HEK293 (cell line): ENCODE data around the gene GNAZ.

ENCODE experiments used
- CTCF ChIA-PET: fragments of 350-600 bp; formaldehyde crosslinking; extraction: SDS; loops from one replicate; lab custom pipeline; 2021; ENCODE audit warnings: antibody characterized with exemption; lab: Yijun Ruan, JAX
- POLR2A ChIA-PET: fragments of 300-600 bp; formaldehyde crosslinking; extraction: SDS; loops from one replicate; lab custom pipeline; 2020; ENCODE audit warnings: antibody characterized with exemption, inconsistent platforms; lab: Yijun Ruan, JAX
- H3K27ac ChIP-seq: fragments of 200-500 bp; sonication (Bioruptor generic); 2 replicates; pipeline ENCODE4 v1.5.1; 2014; ENCODE audit warnings: low read depth, low read length, control low read depth, inconsistent platforms; ENCODE audit errors: extremely low read depth
- H3K36me3 ChIP-seq, 2 experiments: fragments of 200-500 bp in 1 of 2; sonication (Bioruptor generic) in 1 of 2; 1 replicate in 1 of 2; 2 replicates in 1 of 2; pipeline ENCODE4 v1.5.1; 2014 to 2017; ENCODE audit warnings: inconsistent platforms in 2 of 2, low read length in 2 of 2; ENCODE audit not compliant: control insufficient read depth in 2 of 2, insufficient read depth in 1 of 2
- H3K4me1 ChIP-seq: fragments of 200-500 bp; sonication (Bioruptor generic); 2 replicates; pipeline ENCODE4 v1.5.1; 2014; ENCODE audit warnings: mild to moderate bottlenecking, low read length, inconsistent platforms; ENCODE audit not compliant: control insufficient read depth, insufficient read depth
- H3K4me3 ChIP-seq: 2 replicates; pipeline ENCODE4 v1.5.1; 2011; ENCODE audit warnings: low read depth, mild to moderate bottlenecking, control low read depth, low read length, moderate library complexity
- H3K9me3 ChIP-seq: fragments of 200-500 bp; sonication (Bioruptor generic); 2 replicates; pipeline ENCODE4 v1.5.1; 2014; ENCODE audit warnings: low read depth, low read length, inconsistent platforms; ENCODE audit not compliant: control insufficient read depth, insufficient read depth
- BCL11A ChIP-seq: fragments of 450-650 bp; formaldehyde crosslinking; IDR thresholded peaks from 2 replicates; pipeline ENCODE4 v1.5.1; 2016; ENCODE audit warnings: low read depth, missing biosample characterization, missing genetic modification characterization
- CTCF ChIP-seq: fragments of 450-650 bp; formaldehyde crosslinking; IDR thresholded peaks from 2 replicates; pipeline ENCODE4 v1.5.1; 2016; ENCODE audit warnings: missing biosample characterization, missing genetic modification characterization
- GLIS2 ChIP-seq: fragments of 450-650 bp; formaldehyde crosslinking; IDR thresholded peaks from 2 replicates; pipeline ENCODE4 v1.5.1; 2016; ENCODE audit warnings: missing biosample characterization, missing genetic modification characterization
- REST ChIP-seq: fragments of 450-650 bp; formaldehyde crosslinking; IDR thresholded peaks from 2 replicates; pipeline ENCODE4 v1.5.1; 2016; ENCODE audit warnings: missing biosample characterization, missing genetic modification characterization
- YY1 ChIP-seq: fragments of 450-650 bp; formaldehyde crosslinking; IDR thresholded peaks from 2 replicates; pipeline ENCODE4 v1.5.1; 2018; ENCODE audit warnings: missing biosample characterization, missing genetic modification characterization
- ZBTB10 ChIP-seq: fragments of 450-650 bp; formaldehyde crosslinking; IDR thresholded peaks from 2 replicates; pipeline ENCODE4 v1.5.1; 2016; ENCODE audit warnings: missing biosample characterization, missing genetic modification characterization
- ZBTB7A ChIP-seq: fragments of 450-650 bp; formaldehyde crosslinking; IDR thresholded peaks from 2 replicates; pipeline ENCODE4 v1.5.1; 2016; ENCODE audit warnings: low read depth, missing biosample characterization, missing genetic modification characterization
- ZNF248 ChIP-seq: fragments of 450-650 bp; formaldehyde crosslinking; IDR thresholded peaks from 2 replicates; pipeline ENCODE4 v1.5.1; 2017; ENCODE audit warnings: missing biosample characterization, missing genetic modification characterization
- ZNF311 ChIP-seq: fragments of 450-650 bp; formaldehyde crosslinking; IDR thresholded peaks from 2 replicates; pipeline ENCODE4 v1.5.1; 2017; ENCODE audit warnings: missing biosample characterization, missing genetic modification characterization, borderline replicate concordance
- ZNF335 ChIP-seq: fragments of 450-650 bp; formaldehyde crosslinking; conservative IDR thresholded peaks from 2 replicates; pipeline ENCODE4 v1.5.1; 2016; ENCODE audit warnings: missing biosample characterization, missing genetic modification characterization
- ZNF426 ChIP-seq: fragments of 450-650 bp; formaldehyde crosslinking; IDR thresholded peaks from 2 replicates; pipeline ENCODE4 v1.5.1; 2017; ENCODE audit warnings: missing biosample characterization, missing genetic modification characterization, mild to moderate bottlenecking, inconsistent platforms, moderate library complexity
- ZNF473 ChIP-seq: fragments of 450-650 bp; formaldehyde crosslinking; IDR thresholded peaks from 2 replicates; pipeline ENCODE4 v1.5.1; 2017; ENCODE audit warnings: missing biosample characterization, missing genetic modification characterization
- ZNF544 ChIP-seq: fragments of 450-650 bp; formaldehyde crosslinking; IDR thresholded peaks from 2 replicates; pipeline ENCODE4 v1.5.0; 2017; ENCODE audit warnings: missing biosample characterization, missing genetic modification characterization
- ZNF624 ChIP-seq: fragments of 450-650 bp; formaldehyde crosslinking; IDR thresholded peaks from 2 replicates; pipeline ENCODE4 v1.5.1; 2017; ENCODE audit warnings: missing biosample characterization, missing genetic modification characterization
- ZNF639 ChIP-seq: fragments of 450-650 bp; formaldehyde crosslinking; IDR thresholded peaks from 2 replicates; pipeline ENCODE4 v1.5.1; 2016; ENCODE audit warnings: missing biosample characterization, missing genetic modification characterization
- ZNF660 ChIP-seq: fragments of 450-650 bp; IDR thresholded peaks from 2 replicates; pipeline ENCODE4 v1.5.1; 2018; ENCODE audit warnings: missing biosample characterization, mild to moderate bottlenecking, missing genetic modification characterization
- ZNF707 ChIP-seq: fragments of 450-650 bp; formaldehyde crosslinking; IDR thresholded peaks from 2 replicates; pipeline ENCODE4 v1.5.1; 2016; ENCODE audit warnings: missing biosample characterization, missing genetic modification characterization
- ZNF785 ChIP-seq: fragments of 450-650 bp; formaldehyde crosslinking; IDR thresholded peaks from 2 replicates; pipeline ENCODE4 v1.5.1; 2016; ENCODE audit warnings: missing biosample characterization, missing genetic modification characterization
- ZNF792 ChIP-seq: fragments of 450-650 bp; formaldehyde crosslinking; IDR thresholded peaks from 2 replicates; pipeline ENCODE4 v1.5.1; 2016; ENCODE audit warnings: missing biosample characterization, missing genetic modification characterization

Gene GNAZ

GRCh38 chr22:23045461-23045860, 24.9 kb upstream of the GNAZ start:
- no peaks in the 10 kb centered on the region for H3K36me3 ChIP-seq
- TF ChIP-seq ZNF660 (tag by site-specific recombination) (no peak), ZBTB10 (tag by site-specific recombination) (no peak), ZNF792 (tag by site-specific recombination) (no peak), ZNF624 (tag by site-specific recombination) (no peak), GLIS2 (tag by site-specific recombination) (no peak), BCL11A (tag by site-specific recombination) (no peak), CTCF (no peak), ZNF248 (tag by site-specific recombination) (no peak), YY1 (no peak), ZNF426 (no peak), ZNF544 (no peak), ZBTB7A (tag by site-specific recombination) (no peak), ZNF639 (tag by site-specific recombination) (no peak), ZNF785 (tag by site-specific recombination) (no peak), ZNF335 (tag by site-specific recombination) (no peak), ZNF473 (no peak), ZNF707 (tag by site-specific recombination) (no peak), ZNF311 (tag by site-specific recombination) (no peak), REST (tag by site-specific recombination) (no peak)
- no peak overlapping the region for H3K4me3 ChIP-seq
- H3K27ac ChIP-seq = no peak overlapping the region
- CTCF ChIA-PET = interaction anchor here (0.6 to 1.0 kb wide), 5 partner anchors 19 to 698 kb away, joined by 3 to 6 read pairs (median 3); no protein-coding TSS in a partner anchor
- no peaks in the 10 kb centered on the region for H3K9me3 ChIP-seq
- H3K4me1 ChIP-seq = no peaks in the 10 kb centered on the region
- POLR2A ChIA-PET = no interaction called here
